WERI-Rb-1 (cell line): ENCODE data around the gene WDR59.
"Not testable (repeated sequence)": the region's sequence is repeated elsewhere in the genome, so short reads cannot be mapped to it uniquely, and the experiment has no call there.

Source experiments
- DNase-seq: peaks from one replicate; pipeline ENCODE4 v3.0.0-alpha.2; 2020
- H3K27ac ChIP-seq: fragments of 250-450 bp; sonication (Bioruptor Pico); 2 replicates; pipeline ENCODE4 v1.5.1; 2020; ENCODE audit warnings: mild to moderate bottlenecking, moderate library complexity
- H3K27me3 ChIP-seq: fragments of 250-450 bp; sonication (Bioruptor Pico); 2 replicates; pipeline ENCODE4 v1.5.1; 2021; ENCODE audit warnings: mild to moderate bottlenecking, low read depth, moderate library complexity; ENCODE audit not compliant: insufficient read depth, severe bottlenecking
- H3K36me3 ChIP-seq: fragments of 250-450 bp; sonication (Bioruptor Pico); 2 replicates; pipeline ENCODE4 v1.5.1; 2020; ENCODE audit warnings: mild to moderate bottlenecking, moderate library complexity
- H3K4me3 ChIP-seq: 2 replicates; pipeline ENCODE4 v1.5.1; 2011; ENCODE audit warnings: low read depth, mild to moderate bottlenecking, control low read depth, low read length
- H3K9me3 ChIP-seq: fragments of 250-450 bp; sonication (Bioruptor Pico); 2 replicates; pipeline ENCODE4 v1.5.1; 2021; ENCODE audit warnings: mild to moderate bottlenecking, moderate library complexity; ENCODE audit not compliant: severe bottlenecking
- CTCF ChIP-seq: IDR thresholded peaks from 2 replicates; pipeline ENCODE4 v1.5.1; 2011; ENCODE audit warnings: low read depth, mild to moderate bottlenecking, control low read depth, inconsistent platforms, low read length

Gene WDR59

DNA sequence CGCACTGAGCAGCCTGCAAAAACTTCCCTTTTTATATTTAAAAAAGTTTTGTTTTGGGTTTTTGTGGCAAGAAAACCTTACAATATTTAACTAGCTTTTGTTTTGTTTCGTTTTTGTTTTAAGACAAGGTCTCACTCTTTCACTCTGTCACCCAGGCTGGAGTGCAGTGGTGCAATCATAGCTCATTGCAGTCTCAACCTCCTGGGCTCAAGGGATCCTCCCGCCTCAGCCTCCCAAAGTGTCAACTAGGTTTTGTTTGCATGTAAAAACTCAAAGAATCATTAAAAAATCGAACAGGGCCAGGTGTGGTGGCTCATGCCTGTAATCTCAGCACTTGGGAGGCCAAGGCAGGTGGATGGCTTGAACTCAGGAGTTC lies 132.4 kb downstream of the WDR59 start:
- H3K9me3 ChIP-seq: no peaks in the 10 kb centered on the region
- no peak overlapping the region for H3K27ac ChIP-seq
- no peak for DNase-seq
- no peak for TF ChIP-seq CTCF
- H3K4me3 ChIP-seq: no peak overlapping the region
- no peaks in the 10 kb centered on the region for H3K36me3 ChIP-seq
- H3K27me3 ChIP-seq: no peaks in the 10 kb centered on the region

DNA sequence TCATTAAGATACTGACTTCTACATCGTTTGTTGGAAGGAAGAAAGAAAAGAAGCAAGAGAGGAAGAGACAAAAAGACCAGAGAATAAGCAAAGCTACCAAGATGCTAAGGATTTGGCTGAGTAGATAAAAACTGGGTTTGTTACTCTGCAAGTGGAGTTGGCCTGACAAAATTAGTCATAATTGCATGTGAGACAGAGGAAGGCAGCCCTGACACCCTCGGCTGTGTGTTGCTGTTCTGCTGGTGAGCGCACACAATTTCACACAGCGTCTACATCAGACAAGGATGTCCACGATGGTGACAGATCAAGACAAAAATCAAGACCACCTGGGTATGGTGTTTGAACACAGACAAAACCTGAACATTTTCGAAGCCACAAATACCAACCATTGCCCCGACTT lies 134.9 kb downstream of the WDR59 start:
- TF ChIP-seq CTCF: no peak
- no peak for DNase-seq
- H3K4me3 ChIP-seq: no peak overlapping the region
- H3K27ac ChIP-seq: no peak overlapping the region
- no peaks in the 10 kb centered on the region for H3K36me3 ChIP-seq
- no peaks in the 10 kb centered on the region for H3K27me3 ChIP-seq
- H3K9me3 ChIP-seq: no peaks in the 10 kb centered on the region

DNA sequence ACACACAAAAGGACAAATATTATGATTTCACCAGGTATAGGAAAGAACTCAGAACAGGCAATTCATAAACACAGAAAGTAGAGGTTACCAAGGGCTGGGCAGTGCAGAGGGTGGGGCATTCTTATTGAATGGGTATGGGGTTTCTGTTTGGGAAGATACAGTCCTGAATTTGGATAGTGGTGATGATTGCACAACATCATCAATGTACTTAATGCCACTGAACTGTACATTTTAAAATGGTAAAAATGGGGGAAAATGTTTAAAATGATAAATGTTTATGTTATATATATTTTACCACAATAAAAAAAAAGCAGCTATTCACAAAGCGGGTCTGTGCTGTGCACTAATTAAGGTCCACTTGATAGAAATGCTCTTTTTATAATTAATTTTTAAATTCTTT lies 137.7 kb downstream of the WDR59 start:
- no peaks in the 10 kb centered on the region for H3K9me3 ChIP-seq
- no peak overlapping the region for H3K4me3 ChIP-seq
- no peaks in the 10 kb centered on the region for H3K27me3 ChIP-seq
- H3K27ac ChIP-seq: no peak overlapping the region
- no peaks in the 10 kb centered on the region for H3K36me3 ChIP-seq
- DNase-seq: no peak
- no peak for TF ChIP-seq CTCF

GRCh38 chr16:74846714-74847113 lies 138.2 kb downstream of the WDR59 start:
- no peak overlapping the region for H3K27ac ChIP-seq
- TF ChIP-seq CTCF: no peak
- H3K4me3 ChIP-seq: no peak overlapping the region
- DNase-seq: no peak
- no peaks in the 10 kb centered on the region for H3K9me3 ChIP-seq
- H3K36me3 ChIP-seq: no peaks in the 10 kb centered on the region
- H3K27me3 ChIP-seq: no peaks in the 10 kb centered on the region

GRCh38 chr16:74844041-74844980 lies 140.6 kb downstream of the WDR59 start:
- no peaks in the 10 kb centered on the region for H3K9me3 ChIP-seq
- no peak for TF ChIP-seq CTCF
- no peak overlapping the region for H3K4me3 ChIP-seq
- DNase-seq: no peak
- no peak overlapping the region for H3K27ac ChIP-seq
- no peaks in the 10 kb centered on the region for H3K36me3 ChIP-seq
- H3K27me3 ChIP-seq: no peaks in the 10 kb centered on the region

DNA sequence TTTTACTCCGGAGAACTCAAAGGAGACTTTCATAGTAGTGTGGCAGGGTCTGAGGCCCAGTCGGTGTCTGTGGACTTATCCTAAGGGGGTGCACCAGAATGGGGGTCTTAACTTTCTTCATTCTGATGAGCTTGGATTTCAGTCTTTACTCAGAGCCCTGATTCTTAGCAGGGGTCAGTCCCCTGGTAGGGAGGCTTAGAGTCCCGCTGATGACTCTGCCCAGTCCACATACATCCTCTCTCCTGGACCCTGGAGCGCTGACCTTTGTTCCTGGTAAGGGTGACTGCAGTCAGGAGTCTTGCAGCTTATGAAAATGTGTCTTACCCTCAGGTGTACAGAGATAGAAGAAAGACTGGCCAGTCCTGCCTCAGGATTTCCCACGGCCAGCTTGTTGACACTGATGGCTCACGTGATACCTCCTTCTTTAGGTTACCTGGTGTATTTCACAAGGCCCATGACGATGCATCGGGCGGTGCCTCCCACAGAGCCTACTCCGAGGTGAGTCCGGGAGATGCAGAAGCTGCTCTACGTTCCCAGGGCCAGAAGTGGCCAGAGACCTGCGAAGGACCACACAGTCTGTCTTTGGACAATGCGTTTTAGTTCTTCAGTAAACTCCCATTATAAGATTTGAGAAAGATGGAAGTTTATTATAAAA lies 141.4 kb downstream of the WDR59 start:
- DNase-seq, H3K27me3 ChIP-seq, H3K27ac ChIP-seq, H3K9me3 ChIP-seq, H3K36me3 ChIP-seq, H3K4me3 ChIP-seq: not testable (repeated sequence)
